Measurements from ENCODE around the gene FLNA.

- TF ChIP-seq GATA2 (IDR thresholded peaks at IDR 0.05; ENCODE audit: insufficient read depth, insufficient read length, low read depth, low read length) (no peak), CTCF (IDR thresholded peaks at IDR 0.05; ENCODE audit: extremely low read depth in 1 of 2, insufficient read depth in 1 of 2, low read depth in 1 of 2, low read length in 2 of 2) (no peak)
Measured at GRCh38 chrX:154396973-154397887, 22.8 kb upstream of the FLNA start.
